ENCODE measurements around the gene ACY1. TPM values are rescaled to one million over a fixed set of nuclear protein-coding genes. Genes with fewer than 3 reads are reported as not detected.
A peak's percentile ranks its signal among the peaks of the same experiment; 100 is the strongest.

Gene ACY1
- total and polyA plus RNA-seq, 10 of the 15 experiments (the other 5 are each of a cell fraction or from before 2014, with no cell fraction given): 18.5 to 42.2 (median 27.8) TPM

DNA sequence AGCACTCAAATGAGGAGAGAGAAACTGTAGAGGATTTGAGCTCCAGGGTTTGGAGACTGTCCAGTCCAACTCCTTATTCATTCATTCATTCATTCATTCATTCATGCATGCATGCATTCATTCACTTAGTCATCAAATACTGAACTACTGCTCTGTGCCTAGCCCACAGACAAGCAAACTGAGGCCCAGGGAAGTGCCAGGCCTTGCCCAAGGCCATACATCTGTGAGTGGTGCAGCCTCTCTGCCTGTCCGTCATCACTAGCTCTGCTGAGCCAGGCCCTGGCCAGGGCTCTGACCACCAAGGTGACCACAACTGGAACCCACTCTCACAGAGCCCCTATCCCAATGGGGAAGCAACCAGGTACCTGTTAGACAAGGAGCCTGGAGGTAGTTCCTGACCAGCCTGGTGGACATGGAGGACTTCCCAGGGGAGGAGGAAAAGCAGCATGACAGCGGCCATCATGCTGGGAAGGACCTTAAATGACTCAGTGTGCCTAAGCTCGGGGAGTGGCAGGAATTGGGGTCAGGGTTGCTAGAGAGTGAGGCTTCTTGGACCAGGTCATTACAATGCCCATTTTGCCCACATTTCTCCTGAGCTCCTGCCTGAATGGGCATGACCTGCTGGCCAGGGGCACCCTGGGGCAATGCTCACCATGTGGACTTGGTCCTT is 39.9 kb downstream of the ACY1 start:
- no peak for ATAC-seq
- DNase-seq (ENCODE audit: low read depth, low spot score): no peak
- in situ Hi-C loops (cut with MboI): no loop called here
- 96% methylated on average over 3 of the region's 3 CpGs for WGBS (ENCODE audit: insufficient coverage, insufficient replicate concordance, low lambda C conversion rate, missing lambda C conversion rate)
- RAD21 ChIA-PET (ENCODE audit: unreplicated experiment): interaction anchor here (0.9 to 7.1 kb wide), 12 partner anchors 8 to 180 kb away, joined by 3 to 70 read pairs (median 6); partner anchors contain the start of gene DUSP7
- H2AFZ ChIP-seq (ENCODE audit: control insufficient read depth, low read depth, low read length): peak overlapping the region; percentile 72
- peaks cover 18% of the 10 kb centered on the region for H3K4me1 ChIP-seq (ENCODE audit: control insufficient read depth, insufficient read depth, low read length)
- peak overlapping the region; percentile 55 for H3K27ac ChIP-seq (ENCODE audit: control insufficient read depth, insufficient read depth)
- no peaks in the 10 kb centered on the region for H3K27me3 ChIP-seq (replicated peaks in 1 of 2; ENCODE audit: control insufficient read depth in 2 of 2, insufficient read depth in 2 of 2, low read length in 1 of 2)
- H3K9me3 ChIP-seq (replicated peaks; ENCODE audit: control insufficient read depth, insufficient read depth, low read length): no peaks in the 10 kb centered on the region
- H4K20me1 ChIP-seq (ENCODE audit: control insufficient read depth, insufficient read depth): no peaks in the 10 kb centered on the region
- no peak for FAIRE-seq
- BruUV-seq (replicated peaks): no TSS peak
- intact Hi-C loops (cut with micrococcal nuclease; ENCODE audit: unreplicated experiment): no loop called here
- no peaks in the 10 kb centered on the region for H3K36me3 ChIP-seq (ENCODE audit: control insufficient read depth in 2 of 2, insufficient read depth in 2 of 2, low read length in 1 of 2)
- SMC1A ChIA-PET (ENCODE audit: uncharacterized antibody, unreplicated experiment): interaction anchor here (0.7 to 12.8 kb wide), 11 partner anchors 9 to 98 kb away, joined by 3 to 116 read pairs (median 6); partner anchors contain the start of gene DUSP7
- no peaks in the 10 kb centered on the region for H3K79me2 ChIP-seq (ENCODE audit: control insufficient read depth, insufficient read depth, low read length)
- POLR2A ChIA-PET: interaction anchor here (0.6 to 2.3 kb wide), 14 partner anchors 8 to 230 kb away, joined by 3 to 21 read pairs (median 4); partner anchors contain the start of gene DUSP7
- CTCF ChIA-PET: interaction anchor here (0.7 to 3.9 kb wide), 12 partner anchors 8 to 192 kb away, joined by 3 to 30 read pairs (median 5); partner anchors contain the start of genes DUSP7 and RRP9
- peak overlapping the region; percentile 24; the same call in 1 of the 2 replicates for H3K9ac ChIP-seq (ENCODE audit: control insufficient read depth, insufficient read depth, low read length)
- H3K4me2 ChIP-seq (ENCODE audit: control insufficient read depth, insufficient read depth): peak overlapping the region; percentile 63; the same call in 1 of the 2 replicates
- no peak overlapping the region for H3K4me3 ChIP-seq
- peak; percentile 21; the same call in 1 of the 2 replicates for TF ChIP-seq ZNF687 (IDR thresholded peaks at IDR 0.05)
- TF ChIP-seq SREBF2 (IDR thresholded peaks at IDR 0.05; ENCODE audit: low read length): no peak
- TF ChIP-seq TAF1 (IDR thresholded peaks at IDR 0.05; ENCODE audit: borderline replicate concordance, low read depth, low read length): no peak
- no peak for TF ChIP-seq FOXM1 (IDR thresholded peaks at IDR 0.05; ENCODE audit: low read depth, low read length)
- TF ChIP-seq, protein P1, sequence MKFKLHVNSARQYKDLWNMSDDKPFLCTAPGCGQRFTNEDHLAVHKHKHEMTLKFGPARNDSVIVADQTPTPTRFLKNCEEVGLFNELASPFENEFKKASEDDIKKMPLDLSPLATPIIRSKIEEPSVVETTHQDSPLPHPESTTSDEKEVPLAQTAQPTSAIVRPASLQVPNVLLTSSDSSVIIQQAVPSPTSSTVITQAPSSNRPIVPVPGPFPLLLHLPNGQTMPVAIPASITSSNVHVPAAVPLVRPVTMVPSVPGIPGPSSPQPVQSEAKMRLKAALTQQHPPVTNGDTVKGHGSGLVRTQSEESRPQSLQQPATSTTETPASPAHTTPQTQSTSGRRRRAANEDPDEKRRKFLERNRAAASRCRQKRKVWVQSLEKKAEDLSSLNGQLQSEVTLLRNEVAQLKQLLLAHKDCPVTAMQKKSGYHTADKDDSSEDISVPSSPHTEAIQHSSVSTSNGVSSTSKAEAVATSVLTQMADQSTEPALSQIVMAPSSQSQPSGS (IDR thresholded peaks at IDR 0.05; ENCODE audit: low read length): no peak
- no peak for TF ChIP-seq PAX8 (IDR thresholded peaks at IDR 0.05)
- TF ChIP-seq ELK1 (IDR thresholded peaks at IDR 0.05; ENCODE audit: low read depth, low read length): no peak
- TF ChIP-seq HDAC2 (IDR thresholded peaks at IDR 0.05): no peak
- TF ChIP-seq RELB (IDR thresholded peaks at IDR 0.05; ENCODE audit: low read depth): no peak
- TF ChIP-seq, protein P2, sequence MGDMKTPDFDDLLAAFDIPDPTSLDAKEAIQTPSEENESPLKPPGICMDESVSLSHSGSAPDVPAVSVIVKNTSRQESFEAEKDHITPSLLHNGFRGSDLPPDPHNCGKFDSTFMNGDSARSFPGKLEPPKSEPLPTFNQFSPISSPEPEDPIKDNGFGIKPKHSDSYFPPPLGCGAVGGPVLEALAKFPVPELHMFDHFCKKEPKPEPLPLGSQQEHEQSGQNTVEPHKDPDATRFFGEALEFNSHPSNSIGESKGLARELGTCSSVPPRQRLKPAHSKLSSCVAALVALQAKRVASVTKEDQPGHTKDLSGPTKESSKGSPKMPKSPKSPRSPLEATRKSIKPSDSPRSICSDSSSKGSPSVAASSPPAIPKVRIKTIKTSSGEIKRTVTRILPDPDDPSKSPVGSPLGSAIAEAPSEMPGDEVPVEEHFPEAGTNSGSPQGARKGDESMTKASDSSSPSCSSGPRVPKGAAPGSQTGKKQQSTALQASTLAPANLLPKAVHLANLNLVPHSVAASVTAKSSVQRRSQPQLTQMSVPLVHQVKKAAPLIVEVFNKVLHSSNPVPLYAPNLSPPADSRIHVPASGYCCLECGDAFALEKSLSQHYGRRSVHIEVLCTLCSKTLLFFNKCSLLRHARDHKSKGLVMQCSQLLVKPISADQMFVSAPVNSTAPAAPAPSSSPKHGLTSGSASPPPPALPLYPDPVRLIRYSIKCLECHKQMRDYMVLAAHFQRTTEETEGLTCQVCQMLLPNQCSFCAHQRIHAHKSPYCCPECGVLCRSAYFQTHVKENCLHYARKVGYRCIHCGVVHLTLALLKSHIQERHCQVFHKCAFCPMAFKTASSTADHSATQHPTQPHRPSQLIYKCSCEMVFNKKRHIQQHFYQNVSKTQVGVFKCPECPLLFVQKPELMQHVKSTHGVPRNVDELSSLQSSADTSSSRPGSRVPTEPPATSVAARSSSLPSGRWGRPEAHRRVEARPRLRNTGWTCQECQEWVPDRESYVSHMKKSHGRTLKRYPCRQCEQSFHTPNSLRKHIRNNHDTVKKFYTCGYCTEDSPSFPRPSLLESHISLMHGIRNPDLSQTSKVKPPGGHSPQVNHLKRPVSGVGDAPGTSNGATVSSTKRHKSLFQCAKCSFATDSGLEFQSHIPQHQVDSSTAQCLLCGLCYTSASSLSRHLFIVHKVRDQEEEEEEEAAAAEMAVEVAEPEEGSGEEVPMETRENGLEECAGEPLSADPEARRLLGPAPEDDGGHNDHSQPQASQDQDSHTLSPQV (IDR thresholded peaks at IDR 0.05): peak; percentile 90

All from GM12878 (cell line).